Suprapubic skin (tissue), 4 donors: Measurements from ENCODE around the gene CALD1. TPM values are rescaled to one million over a fixed set of nuclear protein-coding genes. Genes with fewer than 3 reads are reported as not detected.

ENCODE experiments used
- DNase-seq, 2 donors: peaks; one replicate each; pipeline ENCODE4 v3.0.0-alpha.2; 2019; ENCODE audit warnings: low spot score in 2 of 2
- H3K27ac ChIP-seq: fragments of 200-600 bp; sonication (generic); one replicate; pipeline ENCODE4 v1.5.1; 2019
- H3K27me3 ChIP-seq: fragments of 200-600 bp; sonication (generic); one replicate; pipeline ENCODE4 v1.5.1; 2019
- H3K36me3 ChIP-seq: fragments of 200-600 bp; sonication (generic); one replicate; pipeline ENCODE4 v1.5.1; 2019
- H3K4me1 ChIP-seq: fragments of 200-600 bp; sonication (generic); one replicate; pipeline ENCODE4 v1.5.1; 2019
- H3K4me3 ChIP-seq: fragments of 200-600 bp; sonication (generic); one replicate; pipeline ENCODE4 v1.5.1; 2019; ENCODE audit warnings: mild to moderate bottlenecking
- H3K9me3 ChIP-seq: fragments of 200-600 bp; sonication (generic); one replicate; pipeline ENCODE4 v1.5.1; 2019
- EP300 ChIP-seq: sonication (generic); formaldehyde crosslinking; IDR thresholded peaks from one replicate; pipeline ENCODE4 v1.6.1; 2017; ENCODE audit warnings: antibody characterized with exemption
- POLR2A ChIP-seq, 2 donors: fragments of 450-650 bp; IDR thresholded peaks; one replicate each; pipeline ENCODE4 v1.6.1; 2017; ENCODE audit warnings: antibody characterized with exemption in 2 of 2, mild to moderate bottlenecking in 2 of 2, moderate library complexity in 2 of 2
- POLR2AphosphoS5 ChIP-seq, 3 donors: sonication (generic); formaldehyde crosslinking; IDR thresholded peaks; one replicate each; pipeline ENCODE4 v1.6.1; 2017; ENCODE audit warnings: antibody characterized with exemption in 3 of 3
- WGBS: methylation state at CpG from one replicate; pipeline ENCODE4 v1.1.5; 2018; 5-methylcytosine and 5-hydroxymethylcytosine counted together
- total RNA-seq, 4 donors: library from RNA; depleted of rRNA; stranded (reverse); fragments of >200 nt; gene quantifications; one replicate each; pipeline ENCODE4 v1.1.0, GENCODE V29; 2016
- TF ChIP-seq, protein P1 (sequence below), 2 donors: fragments of 200-600 bp in 1 of 2; fragments of 450-650 bp in 1 of 2; sonication (generic) in 1 of 2; IDR thresholded peaks; one replicate each; pipeline ENCODE4 v1.5.1; 2016 to 2019; ENCODE audit warnings: antibody characterized with exemption in 2 of 2, mild to moderate bottlenecking in 1 of 2, moderate library complexity in 1 of 2

CALD1 gene
- total RNA-seq, 4 donors from 2014 or later, result 53.6 to 116 (median 83.2) TPM

DNA sequence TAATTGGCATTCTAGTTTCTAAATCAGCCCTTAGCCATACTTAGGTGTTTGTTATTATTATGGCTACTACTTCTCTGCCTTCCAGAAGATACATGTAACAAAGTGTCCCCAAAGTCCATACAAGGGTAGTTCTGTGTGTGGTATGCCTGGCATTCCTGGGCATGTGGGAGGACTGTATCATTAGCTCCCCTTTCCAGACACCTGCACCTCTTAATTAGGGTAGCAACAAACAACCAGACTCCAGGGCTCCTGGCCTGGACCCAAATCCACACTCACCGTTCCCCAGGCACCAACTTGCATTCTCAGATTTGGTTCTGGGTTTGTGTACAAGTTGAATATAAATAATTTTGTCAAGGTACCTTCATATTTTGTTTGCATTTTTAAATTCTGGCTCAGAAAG lies 15.5 kb upstream of the CALD1 start:
- no peaks in the 10 kb centered on the region for H3K36me3 ChIP-seq
- no peak overlapping the region for H3K27ac ChIP-seq
- H3K27me3 ChIP-seq, result no peaks in the 10 kb centered on the region
- 60% methylated on average over 1 of the region's 1 CpG for WGBS
- DNase-seq, result no peak
- H3K9me3 ChIP-seq, result no peaks in the 10 kb centered on the region
- no peak overlapping the region for H3K4me3 ChIP-seq
- no peak for TF ChIP-seq POLR2AphosphoS5 (IDR thresholded peaks at IDR 0.05)
- TF ChIP-seq POLR2A (IDR thresholded peaks at IDR 0.05), result no peak
- no peak for TF ChIP-seq EP300
- TF ChIP-seq, protein P1, sequence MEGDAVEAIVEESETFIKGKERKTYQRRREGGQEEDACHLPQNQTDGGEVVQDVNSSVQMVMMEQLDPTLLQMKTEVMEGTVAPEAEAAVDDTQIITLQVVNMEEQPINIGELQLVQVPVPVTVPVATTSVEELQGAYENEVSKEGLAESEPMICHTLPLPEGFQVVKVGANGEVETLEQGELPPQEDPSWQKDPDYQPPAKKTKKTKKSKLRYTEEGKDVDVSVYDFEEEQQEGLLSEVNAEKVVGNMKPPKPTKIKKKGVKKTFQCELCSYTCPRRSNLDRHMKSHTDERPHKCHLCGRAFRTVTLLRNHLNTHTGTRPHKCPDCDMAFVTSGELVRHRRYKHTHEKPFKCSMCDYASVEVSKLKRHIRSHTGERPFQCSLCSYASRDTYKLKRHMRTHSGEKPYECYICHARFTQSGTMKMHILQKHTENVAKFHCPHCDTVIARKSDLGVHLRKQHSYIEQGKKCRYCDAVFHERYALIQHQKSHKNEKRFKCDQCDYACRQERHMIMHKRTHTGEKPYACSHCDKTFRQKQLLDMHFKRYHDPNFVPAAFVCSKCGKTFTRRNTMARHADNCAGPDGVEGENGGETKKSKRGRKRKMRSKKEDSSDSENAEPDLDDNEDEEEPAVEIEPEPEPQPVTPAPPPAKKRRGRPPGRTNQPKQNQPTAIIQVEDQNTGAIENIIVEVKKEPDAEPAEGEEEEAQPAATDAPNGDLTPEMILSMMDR (IDR thresholded peaks at IDR 0.05), result no peak
- H3K4me1 ChIP-seq, result no peaks in the 10 kb centered on the region

DNA sequence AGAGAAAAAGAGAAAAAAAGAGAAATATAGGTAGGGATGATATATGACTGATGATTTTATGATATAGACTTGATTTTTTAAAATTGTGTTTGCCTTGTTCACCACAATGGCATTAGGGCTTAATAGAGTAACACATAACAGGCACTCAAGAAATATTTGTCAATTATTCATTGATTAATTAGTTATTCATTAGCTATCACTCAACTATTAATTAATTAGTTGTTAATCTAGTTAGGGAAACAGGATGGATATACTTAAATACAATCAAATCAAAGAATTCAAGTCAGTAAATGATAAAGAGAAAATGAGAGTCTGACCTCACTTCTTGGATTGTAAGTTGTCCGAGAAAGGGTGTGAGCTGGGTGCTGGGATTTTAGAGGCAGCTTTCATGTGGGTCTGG lies 15.1 kb upstream of the CALD1 start:
- 89% methylated on average over 1 of the region's 1 CpG for WGBS
- Histone ChIP-seq H3K27me3 (no peaks in the 10 kb centered on the region), H3K36me3 (no peaks in the 10 kb centered on the region), H3K4me3 (no peak overlapping the region), H3K27ac (no peak overlapping the region), H3K9me3 (no peaks in the 10 kb centered on the region), H3K4me1 (no peaks in the 10 kb centered on the region)
- no peak for DNase-seq
- TF ChIP-seq EP300, result no peak
- no peak for TF ChIP-seq POLR2A (IDR thresholded peaks at IDR 0.05)
- TF ChIP-seq POLR2AphosphoS5 (IDR thresholded peaks at IDR 0.05), result no peak
- TF ChIP-seq, protein P1 (IDR thresholded peaks at IDR 0.05), result no peak

DNA sequence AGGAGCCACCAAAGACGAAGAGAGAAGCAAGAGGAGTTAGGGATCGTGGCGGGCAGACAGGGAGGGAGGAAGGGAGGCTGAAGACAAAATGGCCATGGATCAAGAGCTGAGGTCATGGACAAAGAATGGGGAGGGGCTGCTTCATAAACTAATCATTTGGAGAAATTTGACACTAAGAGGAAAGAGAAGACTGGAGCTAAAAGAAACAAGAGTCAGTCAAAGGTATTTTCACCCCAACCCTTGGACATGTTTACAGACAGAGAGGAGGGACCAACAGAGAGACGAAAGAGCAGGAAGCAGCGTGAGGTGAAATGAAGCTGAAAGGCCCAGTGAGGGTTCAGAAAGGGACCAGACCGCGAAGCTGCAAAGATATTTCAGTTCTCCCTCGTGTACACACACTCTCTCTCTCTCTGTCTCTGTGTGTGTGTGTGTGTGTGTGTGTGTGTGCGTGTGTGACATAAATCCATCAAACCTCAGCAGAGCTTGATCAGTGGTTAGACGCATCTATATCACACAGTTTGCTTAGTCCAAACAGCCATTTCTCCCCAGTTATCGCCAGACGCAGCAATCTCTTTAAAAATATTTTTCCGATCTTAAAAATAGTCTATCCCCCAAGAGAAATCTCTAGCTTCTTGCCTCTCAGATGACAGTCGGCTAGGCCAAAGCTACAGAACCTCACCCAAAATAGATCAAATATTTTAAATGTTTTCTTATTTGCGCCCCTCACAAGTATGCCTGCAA lies 12.5 kb upstream of the CALD1 start:
- WGBS, result 58% methylated on average over 15 of the region's 15 CpGs
- Histone ChIP-seq H3K27me3 (no peaks in the 10 kb centered on the region), H3K27ac (peak overlapping the region; percentile 65), H3K36me3 (no peaks in the 10 kb centered on the region), H3K9me3 (no peaks in the 10 kb centered on the region), H3K4me3 (no peak overlapping the region), H3K4me1 (peaks cover under 1% of the 10 kb centered on the region)
- TF ChIP-seq, protein P1 (IDR thresholded peaks at IDR 0.05), result no peak
- TF ChIP-seq POLR2AphosphoS5 (IDR thresholded peaks at IDR 0.05) (no peak), POLR2A (IDR thresholded peaks at IDR 0.05) (no peak), EP300 (no peak)
- no peak for DNase-seq

DNA sequence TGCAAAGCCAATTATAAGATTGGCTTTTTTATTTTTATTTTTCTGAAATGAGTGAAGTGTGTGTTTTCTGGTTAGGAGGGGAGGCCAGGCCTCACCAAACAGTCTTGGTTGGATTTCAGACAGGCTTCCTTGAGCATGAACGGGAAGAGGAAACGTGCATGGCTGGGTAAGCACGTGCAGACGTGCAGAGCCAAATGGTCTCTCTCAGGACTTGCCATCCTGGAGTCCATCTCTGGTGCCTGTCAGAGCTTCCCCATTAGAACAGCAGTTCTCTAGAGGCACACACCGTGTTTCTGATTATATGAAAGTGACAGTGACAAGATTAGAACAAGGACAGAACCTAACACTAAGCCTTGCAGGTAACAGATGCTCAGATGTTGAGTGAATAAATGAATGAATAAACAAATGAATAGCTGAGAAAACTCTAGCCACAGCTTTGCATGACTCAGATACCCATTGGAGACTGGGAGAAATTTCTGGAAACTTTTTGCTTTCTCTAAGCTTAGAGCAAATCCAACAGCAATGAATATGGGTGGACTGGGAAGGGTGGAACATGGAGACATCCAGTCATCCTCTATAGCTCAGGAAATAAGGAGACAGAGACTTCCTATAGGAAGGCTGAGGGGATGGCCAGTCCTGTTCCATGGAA lies 11.8 kb upstream of the CALD1 start:
- Histone ChIP-seq H3K27ac (peak overlapping the region; percentile 65), H3K4me3 (no peak overlapping the region), H3K36me3 (no peaks in the 10 kb centered on the region), H3K9me3 (no peaks in the 10 kb centered on the region), H3K27me3 (no peaks in the 10 kb centered on the region), H3K4me1 (peaks cover 3% of the 10 kb centered on the region)
- WGBS, result 60% methylated on average over 5 of the region's 5 CpGs
- TF ChIP-seq POLR2AphosphoS5 (IDR thresholded peaks at IDR 0.05) (no peak), EP300 (no peak), POLR2A (IDR thresholded peaks at IDR 0.05) (no peak)
- TF ChIP-seq, protein P1 (IDR thresholded peaks at IDR 0.05), result no peak
- DNase-seq, result no peak

DNA sequence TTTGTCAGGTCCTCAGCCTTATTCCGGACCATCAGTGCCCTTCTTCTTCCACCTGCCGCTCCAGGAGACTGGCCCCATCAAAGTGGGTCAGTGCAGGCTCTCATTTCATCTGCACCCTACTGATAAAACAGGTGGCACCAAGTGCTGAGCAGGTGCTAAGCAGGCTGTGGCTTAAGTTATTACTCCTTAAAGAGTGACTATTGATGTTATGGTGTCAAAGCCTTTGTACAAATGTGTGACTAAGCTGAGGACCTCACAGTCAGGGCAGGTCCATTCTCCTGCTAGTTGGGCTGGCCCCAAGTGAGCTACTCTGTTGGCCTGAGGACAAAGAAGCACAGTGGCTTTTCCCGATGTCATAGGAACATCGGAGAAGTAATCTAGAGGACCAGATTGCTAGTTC lies 11.2 kb upstream of the CALD1 start:
- H3K9me3 ChIP-seq, result no peaks in the 10 kb centered on the region
- no peaks in the 10 kb centered on the region for H3K27me3 ChIP-seq
- H3K4me1 ChIP-seq, result peaks cover 3% of the 10 kb centered on the region
- DNase-seq, result no peak
- TF ChIP-seq, protein P1 (IDR thresholded peaks at IDR 0.05), result no peak
- TF ChIP-seq EP300 (no peak), POLR2A (IDR thresholded peaks at IDR 0.05) (no peak), POLR2AphosphoS5 (IDR thresholded peaks at IDR 0.05) (no peak)
- 90% methylated on average over 4 of the region's 4 CpGs for WGBS
- no peaks in the 10 kb centered on the region for H3K36me3 ChIP-seq
- no peak overlapping the region for H3K27ac ChIP-seq
- H3K4me3 ChIP-seq, result no peak overlapping the region
